ENCODE data around the gene MIXL1.
"Not testable (repeated sequence)": the region's sequence is repeated elsewhere in the genome, so short reads cannot be mapped to it uniquely, and the experiment has no call there.

Gene MIXL1

DNA sequence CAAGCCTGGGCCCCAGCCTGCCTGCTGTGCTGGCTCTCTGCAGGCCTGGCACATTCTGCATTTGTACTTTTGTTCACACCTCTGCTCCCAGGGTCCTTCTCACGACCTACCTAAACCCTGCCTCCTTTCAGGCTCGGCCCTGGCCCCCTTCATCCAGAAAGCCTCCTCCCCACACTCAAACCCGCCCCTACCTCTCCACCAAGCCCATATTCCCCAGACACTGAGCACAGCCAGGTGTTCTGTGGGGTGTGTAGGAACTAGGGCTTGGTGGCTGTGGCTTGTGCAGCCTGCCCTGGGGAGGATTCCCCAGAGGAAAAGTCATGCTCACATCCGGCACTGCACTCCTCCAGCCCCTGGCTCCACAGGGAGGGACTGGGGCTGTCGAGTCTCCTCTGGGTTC is 8.2 kb upstream of the MIXL1 start:
- DNase-seq (ENCODE audit: low read depth), result no peak

DNA sequence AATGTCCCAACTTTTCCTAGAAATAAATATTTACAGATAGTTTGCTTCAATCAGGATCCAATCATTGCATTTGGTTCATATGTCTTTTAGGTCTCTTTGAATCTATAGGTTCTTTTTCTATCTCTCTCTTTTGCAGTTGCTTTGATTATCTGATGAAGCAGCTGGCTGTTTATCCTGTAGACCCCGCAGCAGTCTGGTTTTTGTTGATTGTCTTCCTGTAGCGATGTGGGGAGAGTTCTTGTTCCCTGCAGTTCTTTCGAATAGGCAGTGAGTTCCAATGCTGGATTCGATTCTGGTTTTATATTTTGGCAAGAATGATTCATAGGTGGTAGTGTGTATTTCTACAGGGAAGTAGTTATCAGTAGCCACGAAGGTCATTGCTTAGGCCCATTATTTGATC is 7.4 kb upstream of the MIXL1 start:
- DNase-seq (ENCODE audit: low read depth), result no peak

DNA sequence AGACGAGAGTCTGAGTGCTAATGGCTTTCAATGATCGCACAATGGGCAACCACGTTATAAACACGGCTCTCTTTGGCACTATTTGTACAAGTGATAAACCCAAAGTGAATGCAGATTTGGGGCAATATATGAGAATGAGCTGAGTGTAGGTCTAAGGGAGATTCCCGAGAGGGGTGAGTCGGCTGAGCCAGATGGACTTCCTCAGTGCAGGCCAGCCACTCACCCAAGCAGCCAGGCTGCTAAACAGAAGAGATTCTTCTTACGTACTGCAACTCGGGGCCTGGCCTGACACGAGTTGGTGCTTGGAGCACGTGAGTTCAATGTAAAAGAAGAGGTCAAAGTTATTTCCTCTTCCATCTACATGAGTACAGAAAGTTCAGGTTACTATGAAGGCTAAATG is 6.2 kb upstream of the MIXL1 start:
- DNase-seq (ENCODE audit: low read depth), result no peak

DNA sequence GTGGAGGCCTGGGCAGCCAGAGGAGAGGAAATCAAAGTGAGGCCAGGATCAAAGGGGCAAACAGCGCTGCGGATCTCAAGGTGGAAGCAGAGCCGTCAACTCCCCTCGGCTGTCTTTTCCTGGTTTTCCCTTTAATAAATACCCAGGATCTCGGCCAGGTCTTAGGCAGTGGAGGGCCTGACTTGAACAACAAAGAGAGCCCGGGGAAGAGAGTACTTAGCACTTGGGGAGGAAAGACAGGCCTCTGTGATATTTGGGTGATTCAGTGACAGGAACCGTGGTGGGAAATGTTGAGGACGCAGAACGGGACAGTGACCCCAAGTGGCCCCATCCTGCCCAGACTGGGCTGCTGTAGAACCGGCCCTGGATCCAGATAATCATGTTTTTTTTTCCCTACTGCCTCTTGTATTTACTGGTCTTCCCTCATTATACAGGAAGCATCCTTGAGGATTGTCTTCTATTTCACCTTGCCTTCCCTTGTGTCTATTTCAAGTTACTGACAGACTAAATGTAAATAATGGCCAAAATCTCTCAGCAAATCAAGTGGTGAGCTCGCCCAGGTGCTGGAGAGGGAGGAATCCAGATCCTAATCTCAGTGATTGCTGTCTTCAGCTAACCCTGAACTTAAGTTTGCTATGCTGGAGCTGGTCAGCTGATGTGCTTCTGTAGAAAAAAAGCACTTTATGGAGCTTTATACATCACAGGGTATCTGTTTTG is 2.8 kb upstream of the MIXL1 start:
- DNase-seq (ENCODE audit: low read depth), result no peak

DNA sequence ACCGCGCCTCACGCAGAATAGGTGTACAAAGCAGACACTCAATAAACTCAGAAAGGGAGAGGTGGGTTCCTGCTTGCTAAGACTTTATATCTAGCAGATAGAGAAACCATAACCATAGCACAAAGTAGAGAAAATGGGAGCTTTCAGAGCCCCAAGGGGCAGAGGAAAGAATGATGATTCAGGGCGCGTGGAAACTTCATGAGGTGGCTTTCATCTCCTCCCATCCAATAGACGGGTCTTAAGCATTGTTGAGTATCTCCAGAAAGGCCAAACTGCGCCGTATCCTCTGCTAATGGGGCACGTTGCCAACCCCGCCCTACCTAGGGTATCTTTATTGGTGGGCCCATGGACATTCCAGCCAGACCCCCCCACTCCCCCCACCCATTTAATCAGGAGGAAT is 778 bp upstream of the MIXL1 start:
- DNase-seq (ENCODE audit: low read depth), result no peak

DNA sequence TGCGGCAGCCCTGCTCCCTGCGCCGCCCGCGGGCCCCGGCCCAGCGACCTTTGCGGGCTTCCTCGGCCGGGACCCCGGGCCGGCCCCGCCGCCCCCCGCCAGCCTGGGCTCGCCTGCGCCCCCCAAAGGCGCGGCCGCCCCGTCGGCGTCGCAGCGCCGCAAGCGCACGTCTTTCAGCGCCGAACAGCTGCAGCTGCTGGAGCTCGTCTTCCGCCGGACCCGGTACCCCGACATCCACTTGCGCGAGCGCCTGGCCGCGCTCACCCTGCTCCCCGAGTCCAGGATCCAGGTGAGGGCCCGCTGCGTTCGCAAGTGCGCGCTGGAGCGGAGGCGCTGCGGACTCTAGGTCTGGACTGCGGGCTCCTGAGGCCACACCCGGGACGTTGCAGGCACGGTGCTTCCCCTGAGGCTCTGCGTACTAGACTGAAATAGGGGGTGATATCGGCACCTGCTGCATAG is 351 bp downstream of the MIXL1 start:
- DNase-seq (ENCODE audit: low read depth), result no peak

DNA sequence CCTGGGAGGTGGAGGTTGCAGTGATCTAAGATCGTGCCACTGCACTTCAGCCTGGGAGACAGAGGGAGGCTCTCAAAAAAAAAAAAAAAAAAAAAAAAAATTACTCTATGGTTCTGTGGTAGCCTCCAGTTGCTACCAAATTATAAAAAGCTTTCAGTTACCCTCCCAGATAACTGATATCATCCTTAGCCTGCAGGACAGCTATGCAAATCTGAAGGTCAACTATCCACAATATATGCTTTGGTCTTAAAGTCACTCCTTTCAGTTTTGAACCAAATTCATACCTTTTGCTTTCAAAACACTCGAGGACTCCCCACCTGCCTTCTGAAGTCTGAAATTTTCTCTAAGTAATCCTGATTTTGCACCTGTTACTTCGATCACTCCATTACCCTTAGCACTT is 3.1 kb downstream of the MIXL1 start:
- no peak for DNase-seq (ENCODE audit: low read depth)

DNA sequence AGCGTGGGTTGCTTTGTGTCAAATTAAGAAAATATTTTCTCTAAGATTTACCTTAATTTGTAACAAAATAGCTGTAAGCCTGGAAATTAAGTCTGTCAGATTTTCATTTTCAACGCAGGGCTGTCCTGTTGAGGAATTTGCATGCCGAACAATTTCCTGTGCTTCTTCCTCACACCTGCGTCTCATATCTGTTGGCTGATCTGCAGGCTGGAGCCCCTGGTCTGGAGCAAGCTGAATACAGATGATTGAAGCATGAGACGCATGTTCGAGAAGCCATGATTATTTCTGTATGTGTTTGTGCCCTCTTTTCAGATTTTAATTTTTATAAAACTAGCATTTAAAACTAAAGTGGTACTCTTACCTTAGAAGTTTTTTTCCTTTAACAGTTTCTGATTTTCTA is 9.8 kb downstream of the MIXL1 start:
- DNase-seq (ENCODE audit: low read depth), result no peak

DNA sequence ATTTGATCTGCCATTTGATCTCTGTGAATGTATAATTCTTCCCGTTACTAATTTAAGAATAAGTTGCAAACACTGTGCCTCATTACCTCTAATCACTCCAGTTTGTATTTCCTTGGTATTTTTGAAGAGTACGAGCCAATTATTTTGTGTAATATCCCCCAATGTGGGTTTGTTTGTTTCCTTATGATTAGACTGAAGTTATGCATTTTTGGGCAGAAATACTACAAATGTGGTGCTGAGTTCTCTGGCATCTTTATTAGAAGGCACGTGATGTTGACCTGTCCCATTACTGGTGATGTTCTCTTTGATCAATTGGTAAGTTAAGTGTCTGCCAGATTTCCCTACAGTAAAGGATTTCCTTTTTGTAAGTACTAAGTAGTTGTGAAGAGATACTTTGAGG is 10.3 kb downstream of the MIXL1 start:
- no peak for DNase-seq (ENCODE audit: low read depth)

DNA sequence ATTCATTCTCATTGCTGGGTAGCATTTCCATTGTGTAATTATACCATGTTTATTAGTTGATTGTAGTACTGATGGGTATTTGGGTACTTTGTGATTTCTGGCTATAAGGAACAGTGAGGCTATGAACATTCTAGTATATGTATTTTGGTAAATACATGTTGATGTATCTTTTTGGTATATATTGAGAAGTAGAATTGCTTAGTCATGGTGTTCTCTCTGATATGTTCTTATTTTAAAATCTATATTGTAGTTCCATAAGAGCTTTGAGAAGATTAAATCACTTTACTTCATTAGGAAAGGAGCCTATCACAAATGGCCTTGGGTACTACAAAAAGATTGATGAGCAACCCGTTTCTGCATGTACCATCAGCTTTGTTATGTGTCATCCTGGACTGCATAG is 13.4 kb downstream of the MIXL1 start:
- DNase-seq (ENCODE audit: low read depth), result no peak

DNA sequence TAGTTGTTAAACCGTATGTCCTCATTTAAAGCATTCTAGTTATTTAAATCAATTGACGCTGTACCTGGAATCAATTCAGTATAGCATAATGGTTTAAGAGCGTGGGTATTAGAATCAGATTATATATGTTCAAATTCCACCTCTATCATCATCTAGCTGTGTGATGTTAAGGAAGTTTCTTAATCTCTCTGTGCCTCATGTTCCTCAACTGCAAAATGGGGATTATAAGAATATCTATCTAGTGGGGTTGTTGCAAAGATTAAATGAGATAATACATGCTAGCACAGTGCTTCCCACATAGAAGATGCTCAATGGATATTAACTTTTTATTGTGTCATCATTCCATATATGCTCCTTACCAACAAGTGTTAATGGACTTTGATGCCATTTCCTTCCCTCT is 16.0 kb downstream of the MIXL1 start:
- DNase-seq (ENCODE audit: low read depth), result no peak

DNA sequence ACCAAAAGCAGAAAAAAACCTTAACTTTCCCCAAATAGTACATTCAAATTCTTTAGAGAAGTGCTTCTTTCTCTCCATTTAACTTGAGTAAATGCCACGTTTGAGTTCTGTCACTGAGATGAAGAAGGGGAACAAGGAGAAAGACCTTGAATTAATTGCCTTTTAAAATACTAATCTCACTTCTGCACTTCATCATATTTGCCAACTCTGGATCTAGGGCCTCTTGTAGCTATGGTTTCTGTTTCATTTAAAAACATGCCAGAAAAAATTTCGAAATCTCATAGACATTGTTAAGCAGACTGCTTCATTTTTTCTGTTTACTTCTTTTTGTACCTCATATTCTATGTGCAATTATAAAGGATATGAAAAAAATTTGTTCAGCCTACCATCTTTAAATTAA is 24.6 kb downstream of the MIXL1 start:
- DNase-seq (ENCODE audit: low read depth), result peak; percentile 65

DNA sequence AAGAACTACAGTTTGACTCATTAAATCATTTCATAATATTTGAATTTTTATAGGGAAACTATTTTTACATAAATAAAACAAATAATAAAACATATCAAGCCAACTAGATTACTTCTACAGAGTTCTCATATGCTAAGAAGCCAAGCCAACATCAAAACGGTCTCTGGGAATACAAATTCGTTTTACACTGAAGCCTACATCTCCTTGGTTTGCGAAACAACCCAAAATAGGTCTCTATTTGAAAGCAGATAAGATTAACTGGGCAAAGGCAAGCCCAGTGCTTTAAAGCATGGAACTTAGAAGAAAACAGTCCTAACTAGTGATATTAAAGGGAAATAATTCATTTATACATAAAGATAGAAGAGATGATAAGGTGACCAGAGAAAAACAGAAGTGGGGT is 25.3 kb downstream of the MIXL1 start:
- no peak for DNase-seq (ENCODE audit: low read depth)

DNA sequence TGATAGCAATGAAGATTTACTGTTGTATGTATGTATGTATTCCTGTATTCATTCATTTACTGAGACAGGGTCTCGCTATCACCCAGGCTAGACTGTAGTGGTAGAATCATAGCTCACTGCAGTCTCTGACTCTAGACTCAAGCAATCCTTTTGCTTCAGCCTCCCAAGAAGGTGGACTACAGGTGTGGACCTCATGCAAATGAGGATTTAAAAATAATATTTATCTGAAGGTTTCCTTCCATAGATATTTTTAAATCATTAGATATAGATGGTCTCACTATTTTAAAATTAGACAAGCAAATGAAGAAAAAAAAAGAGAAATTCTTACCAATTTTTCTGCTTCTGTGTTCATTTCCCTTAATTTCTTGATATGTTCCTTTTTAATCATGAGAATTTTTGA is 27.0 kb downstream of the MIXL1 start:
- DNase-seq (ENCODE audit: low read depth), result no peak

DNA sequence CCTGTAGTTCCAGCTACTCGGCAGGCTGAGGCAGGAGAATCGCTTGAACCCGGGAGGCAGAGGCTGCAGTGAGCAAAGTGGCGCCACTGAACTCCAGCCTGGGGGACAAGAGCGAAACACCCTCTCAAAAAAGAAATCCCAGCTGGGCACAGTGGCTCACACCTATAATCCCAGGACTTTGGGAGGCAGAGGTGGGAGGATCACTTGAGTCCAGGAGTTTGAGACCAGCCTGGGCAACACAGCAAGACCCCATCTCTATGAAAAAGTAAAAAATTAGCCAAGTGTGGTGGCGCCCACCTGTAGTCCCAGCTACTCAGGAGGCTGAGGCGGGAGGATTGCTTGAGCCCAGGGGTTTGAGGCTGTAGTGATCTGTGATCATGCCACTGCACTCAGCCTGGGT is 29.4 kb downstream of the MIXL1 start:
- not testable (repeated sequence) for DNase-seq (ENCODE audit: low read depth)

DNA sequence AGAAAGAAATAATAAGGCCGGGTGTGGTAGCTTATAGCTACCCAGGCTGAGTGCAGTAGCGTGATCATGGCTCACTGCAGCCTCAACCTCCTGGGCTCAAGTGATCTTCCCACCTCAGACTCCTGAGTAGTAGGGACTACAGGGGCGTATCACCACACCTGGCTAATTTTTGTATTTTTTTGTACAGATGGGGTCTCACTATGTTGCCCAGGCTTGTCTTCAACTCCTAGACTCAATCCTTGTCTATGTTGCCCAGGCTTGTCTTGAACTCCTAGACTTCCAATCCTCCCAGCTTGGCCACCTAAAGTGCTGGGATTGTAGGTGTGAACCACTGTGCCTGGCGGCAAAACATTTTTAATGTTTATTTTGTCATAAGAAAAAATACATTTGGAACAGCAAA is 30.5 kb downstream of the MIXL1 start:
- DNase-seq (ENCODE audit: low read depth), result no peak

DNA sequence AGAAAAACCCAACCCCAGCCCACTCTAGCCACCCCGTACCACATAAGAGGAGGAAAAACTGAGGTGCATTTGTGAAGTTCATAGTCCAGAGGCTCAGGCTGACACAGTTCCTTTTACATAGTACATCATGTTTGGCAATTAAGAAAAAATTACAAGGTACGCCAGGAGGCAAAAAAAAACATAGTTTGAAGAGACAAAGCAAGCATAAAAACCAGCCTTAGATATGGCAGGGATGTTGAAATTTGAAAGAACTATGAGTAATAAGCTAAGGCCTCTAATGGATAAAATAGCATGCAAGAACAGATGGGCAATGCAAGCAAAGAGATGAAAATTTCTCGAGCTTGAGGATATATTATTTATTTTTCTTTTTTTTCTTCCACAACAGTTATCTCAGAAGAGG is 31.9 kb downstream of the MIXL1 start:
- peak; percentile 3 for DNase-seq (ENCODE audit: low read depth)

DNA sequence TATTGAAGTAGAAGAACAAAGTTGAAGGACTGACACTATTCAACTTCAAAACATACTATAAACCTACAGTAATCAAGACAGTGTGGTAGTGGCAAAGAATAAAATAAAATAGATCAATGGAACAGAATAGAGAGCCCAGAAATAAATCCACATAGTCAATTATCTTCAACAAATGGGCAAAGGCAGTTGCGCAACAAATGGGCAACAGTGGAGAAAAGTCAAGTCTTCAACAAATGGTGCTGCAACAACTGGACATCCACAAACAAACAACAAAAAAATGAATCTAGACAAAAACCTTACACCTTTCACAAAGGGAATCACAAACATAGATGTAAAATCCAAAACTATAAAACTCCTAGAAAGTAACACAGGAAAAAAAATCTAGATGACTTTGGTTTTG is 38.4 kb downstream of the MIXL1 start:
- no peak for DNase-seq (ENCODE audit: low read depth)

DNA sequence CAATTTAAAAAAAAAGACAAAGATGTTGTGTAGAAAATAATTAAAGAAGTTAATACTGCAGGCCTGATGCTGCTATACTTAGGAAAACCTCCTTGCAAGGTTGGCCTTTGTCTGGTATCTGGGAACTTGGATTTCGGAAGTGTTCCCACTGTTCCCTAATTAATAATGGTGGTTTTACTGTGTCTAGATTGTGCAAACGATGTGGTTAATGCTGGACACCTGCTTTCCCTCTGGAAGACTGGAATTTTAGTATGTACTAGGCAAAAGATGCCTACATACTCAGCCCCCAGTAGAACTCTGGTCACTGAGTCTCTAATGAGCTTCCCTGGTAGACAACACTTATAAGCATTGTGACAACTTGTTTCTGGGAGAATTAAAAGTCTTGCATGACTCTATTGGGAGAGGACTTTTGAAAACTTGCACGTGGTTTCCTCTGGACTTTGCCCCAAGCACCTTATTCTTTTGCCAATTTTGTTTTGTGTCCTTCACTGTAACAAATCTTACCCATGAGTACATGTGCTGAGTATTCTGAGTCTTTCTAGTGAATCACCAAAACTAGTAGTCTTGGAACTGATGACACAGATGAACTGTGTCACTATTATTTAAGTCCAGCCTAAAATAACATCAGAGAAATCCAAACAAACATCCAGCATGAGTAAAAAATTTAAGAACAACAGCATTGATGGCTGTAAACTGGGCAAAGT is 45.1 kb downstream of the MIXL1 start:
- peak; percentile 40 for DNase-seq (ENCODE audit: low read depth)

DNA sequence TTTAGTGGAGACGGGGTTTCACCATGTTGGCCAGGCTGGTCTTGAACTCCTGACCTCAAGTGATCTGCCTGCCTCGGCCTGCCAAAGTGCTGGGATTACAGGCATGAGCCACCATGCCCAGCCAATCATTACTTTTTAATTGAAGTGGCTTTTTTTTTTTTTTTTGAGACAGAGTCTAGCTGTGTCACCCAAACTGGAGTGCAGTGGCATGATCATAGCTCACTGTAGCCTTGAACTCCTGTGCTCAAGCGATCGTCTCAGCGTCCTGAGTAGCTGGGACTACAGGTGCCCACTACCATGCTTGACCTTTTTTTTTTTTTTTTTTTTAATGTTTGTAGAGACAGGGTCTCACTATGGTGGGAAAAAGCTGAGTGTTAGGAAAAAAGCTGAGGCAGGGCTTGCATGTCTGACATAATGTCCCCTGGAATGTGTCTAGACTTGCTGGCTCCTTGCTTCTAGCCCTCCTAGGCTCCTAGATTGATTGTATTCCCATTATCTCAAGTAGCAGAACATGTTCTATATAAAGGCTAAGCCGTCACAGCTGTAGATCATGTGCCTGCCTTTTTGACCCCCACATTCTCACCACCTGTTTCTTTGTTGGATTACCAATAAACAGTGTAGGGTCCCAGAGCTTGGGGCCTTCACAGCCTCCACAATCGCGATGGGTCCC is 48.9 kb downstream of the MIXL1 start:
- DNase-seq (ENCODE audit: low read depth), result not testable (repeated sequence)

DNA sequence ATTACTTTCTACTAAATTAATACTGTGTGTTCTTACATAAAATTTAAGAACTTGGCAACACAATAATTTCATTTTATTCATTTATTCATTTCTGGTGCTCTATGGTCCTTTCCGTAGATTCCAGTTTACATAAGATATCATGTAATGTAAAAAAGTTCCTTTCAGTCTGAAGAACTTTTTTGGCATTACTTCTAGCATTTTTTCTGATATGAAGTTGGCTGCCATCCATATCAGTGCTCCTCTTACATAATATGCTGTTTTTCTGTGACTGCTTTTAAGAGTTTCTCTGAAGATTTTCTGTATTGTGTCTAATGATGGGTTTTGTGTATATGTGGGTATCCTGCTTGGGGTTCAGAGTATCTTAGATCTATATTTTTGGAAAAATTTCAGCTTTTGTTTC is 50.7 kb downstream of the MIXL1 start:
- DNase-seq (ENCODE audit: low read depth), result no peak

DNA sequence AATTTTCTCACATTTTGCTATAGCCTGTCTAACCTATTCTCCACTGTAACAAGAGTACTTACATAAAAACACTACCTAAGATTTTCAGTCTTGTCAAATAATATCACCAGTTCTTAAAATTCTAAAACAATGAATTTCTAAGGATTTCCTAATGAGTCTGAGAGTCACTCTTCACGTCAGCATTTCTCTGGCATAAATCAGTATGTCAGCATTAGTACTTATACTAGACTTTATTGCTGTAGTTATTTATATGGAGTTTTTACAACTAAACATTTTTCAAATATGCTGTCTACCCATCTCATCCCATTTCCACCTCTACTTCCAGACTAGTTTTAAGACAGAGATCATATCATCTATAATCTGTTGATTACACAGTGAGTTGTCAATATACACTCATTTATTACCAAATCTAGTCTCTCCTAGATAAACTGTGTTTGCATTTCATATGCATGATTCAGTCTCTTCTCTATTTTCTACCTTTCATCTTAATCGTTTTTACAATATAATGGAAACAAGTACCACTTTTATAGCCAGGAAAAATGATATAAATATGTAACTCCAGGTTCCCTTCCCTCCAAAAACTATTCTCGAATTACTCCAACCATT is 52.7 kb downstream of the MIXL1 start:
- DNase-seq (ENCODE audit: low read depth), result no peak

All from fibroblast of gingiva (primary cell).